ENCODE data around the gene SYNE4.

- TF ChIP-seq CTCF (IDR thresholded peaks at IDR 0.05) (no peak), POLR2A (IDR thresholded peaks at IDR 0.05) (no peak)
These were observed 10.6 kb upstream of the SYNE4 start for GRCh38 chr19:36019061-36019670.
